HEK293 (cell line): Measurements from ENCODE around the gene PRKCA.
A peak's percentile ranks its signal among the peaks of the same experiment; 100 is the strongest.

Experiments used
- CTCF ChIA-PET: fragments of 350-600 bp; formaldehyde crosslinking; extraction: SDS; loops from one replicate; lab custom pipeline; 2021; ENCODE audit warnings: antibody characterized with exemption; lab: Yijun Ruan, JAX
- POLR2A ChIA-PET: fragments of 300-600 bp; formaldehyde crosslinking; extraction: SDS; loops from one replicate; lab custom pipeline; 2020; ENCODE audit warnings: antibody characterized with exemption, inconsistent platforms; lab: Yijun Ruan, JAX
- H3K27ac ChIP-seq: fragments of 200-500 bp; sonication (Bioruptor generic); 2 replicates; pipeline ENCODE4 v1.5.1; 2014; ENCODE audit warnings: low read depth, low read length, control low read depth, inconsistent platforms; ENCODE audit errors: extremely low read depth
- H3K36me3 ChIP-seq, 2 experiments: fragments of 200-500 bp in 1 of 2; sonication (Bioruptor generic) in 1 of 2; 1 replicate in 1 of 2; 2 replicates in 1 of 2; pipeline ENCODE4 v1.5.1; 2014 to 2017; ENCODE audit warnings: inconsistent platforms in 2 of 2, low read length in 2 of 2; ENCODE audit not compliant: control insufficient read depth in 2 of 2, insufficient read depth in 1 of 2
- H3K4me1 ChIP-seq: fragments of 200-500 bp; sonication (Bioruptor generic); 2 replicates; pipeline ENCODE4 v1.5.1; 2014; ENCODE audit warnings: mild to moderate bottlenecking, low read length, inconsistent platforms; ENCODE audit not compliant: control insufficient read depth, insufficient read depth
- H3K4me3 ChIP-seq: 2 replicates; pipeline ENCODE4 v1.5.1; 2011; ENCODE audit warnings: low read depth, mild to moderate bottlenecking, control low read depth, low read length, moderate library complexity
- H3K9me3 ChIP-seq: fragments of 200-500 bp; sonication (Bioruptor generic); 2 replicates; pipeline ENCODE4 v1.5.1; 2014; ENCODE audit warnings: low read depth, low read length, inconsistent platforms; ENCODE audit not compliant: control insufficient read depth, insufficient read depth
- IKZF3 ChIP-seq: fragments of 450-650 bp; IDR thresholded peaks from 2 replicates; pipeline ENCODE4 v1.5.0; 2018; ENCODE audit warnings: missing biosample characterization, mild to moderate bottlenecking, missing genetic modification characterization, moderate library complexity
- SP2 ChIP-seq: fragments of 450-650 bp; formaldehyde crosslinking; IDR thresholded peaks from 2 replicates; pipeline ENCODE4 v1.5.1; 2016; ENCODE audit warnings: missing biosample characterization, missing genetic modification characterization
- SP3 ChIP-seq: fragments of 450-650 bp; formaldehyde crosslinking; IDR thresholded peaks from 2 replicates; pipeline ENCODE4 v1.5.1; 2016; ENCODE audit warnings: missing biosample characterization, missing genetic modification characterization
- ZBTB1 ChIP-seq: fragments of 450-650 bp; formaldehyde crosslinking; IDR thresholded peaks from 2 replicates; pipeline ENCODE4 v1.5.1; 2016; ENCODE audit warnings: missing biosample characterization, missing genetic modification characterization
- ZBTB20 ChIP-seq: fragments of 450-650 bp; formaldehyde crosslinking; IDR thresholded peaks from 2 replicates; pipeline ENCODE4 v1.5.1; 2016; ENCODE audit warnings: missing biosample characterization, missing genetic modification characterization
- ZBTB21 ChIP-seq: fragments of 450-650 bp; formaldehyde crosslinking; IDR thresholded peaks from 2 replicates; pipeline ENCODE4 v1.5.1; 2017; ENCODE audit warnings: missing biosample characterization, missing genetic modification characterization
- ZNF114 ChIP-seq: fragments of 450-650 bp; formaldehyde crosslinking; IDR thresholded peaks from 2 replicates; pipeline ENCODE4 v1.5.0; 2017; ENCODE audit warnings: missing biosample characterization, missing genetic modification characterization
- ZNF146 ChIP-seq: fragments of 450-650 bp; formaldehyde crosslinking; IDR thresholded peaks from 2 replicates; pipeline ENCODE4 v1.5.1; 2016; ENCODE audit warnings: missing biosample characterization, missing genetic modification characterization
- ZNF18 ChIP-seq: fragments of 450-650 bp; formaldehyde crosslinking; IDR thresholded peaks from 2 replicates; pipeline ENCODE4 v1.5.1; 2016; ENCODE audit warnings: missing biosample characterization, missing genetic modification characterization
- ZNF501 ChIP-seq: fragments of 450-650 bp; formaldehyde crosslinking; IDR thresholded peaks from 2 replicates; pipeline ENCODE4 v1.5.1; 2016; ENCODE audit warnings: missing biosample characterization, missing genetic modification characterization
- ZNF530 ChIP-seq: fragments of 450-650 bp; formaldehyde crosslinking; IDR thresholded peaks from 2 replicates; pipeline ENCODE4 v1.5.1; 2016; ENCODE audit warnings: low read depth, missing biosample characterization, missing genetic modification characterization
- ZNF548 ChIP-seq: fragments of 450-650 bp; formaldehyde crosslinking; IDR thresholded peaks from 2 replicates; pipeline ENCODE4 v1.5.1; 2016; ENCODE audit warnings: missing biosample characterization, missing genetic modification characterization
- ZNF571 ChIP-seq: fragments of 450-650 bp; formaldehyde crosslinking; IDR thresholded peaks from 2 replicates; pipeline ENCODE4 v1.5.0; 2017; ENCODE audit warnings: missing biosample characterization, missing genetic modification characterization
- ZNF664 ChIP-seq: fragments of 450-650 bp; formaldehyde crosslinking; IDR thresholded peaks from 2 replicates; pipeline ENCODE4 v1.5.1; 2016; ENCODE audit warnings: missing biosample characterization, missing genetic modification characterization
- ZNF776 ChIP-seq: fragments of 450-650 bp; formaldehyde crosslinking; IDR thresholded peaks from 2 replicates; pipeline ENCODE4 v1.5.0; 2017; ENCODE audit warnings: missing biosample characterization, missing genetic modification characterization, borderline replicate concordance
- ZNF843 ChIP-seq: fragments of 450-650 bp; formaldehyde crosslinking; IDR thresholded peaks from 2 replicates; pipeline ENCODE4 v1.5.1; 2016; ENCODE audit warnings: missing biosample characterization, missing genetic modification characterization
- ZSCAN18 ChIP-seq: fragments of 450-650 bp; formaldehyde crosslinking; IDR thresholded peaks from 2 replicates; pipeline ENCODE4 v1.5.1; 2016; ENCODE audit warnings: missing biosample characterization, missing genetic modification characterization
- TF ChIP-seq, protein P1 (sequence below): fragments of 450-650 bp; formaldehyde crosslinking; IDR thresholded peaks from 2 replicates; pipeline ENCODE4 v1.5.1; 2017; ENCODE audit warnings: missing biosample characterization, mild to moderate bottlenecking, missing genetic modification characterization, moderate library complexity

Gene PRKCA

GRCh38 chr17:66508896-66509844, 206.8 kb downstream of the PRKCA start (continued):
- TF ChIP-seq ZNF501 (tag by site-specific recombination) (peak; percentile 50; the same call in 1 of the 2 replicates), ZNF571 (tag by site-specific recombination) (no peak), ZBTB21 (tag by site-specific recombination) (peak; percentile 83), ZBTB1 (0 out of 2 replicates have a peak, but pooled peaks have one; percentile 17)
- TF ChIP-seq, all 188 proteins: peak for 86

- CTCF ChIA-PET = interaction anchor here (1.2 kb wide), 1 partner anchor 57 kb away, joined by 3 read pairs; no protein-coding TSS in a partner anchor
- Histone ChIP-seq H3K4me1 (peaks cover 26% of the 10 kb centered on the region), H3K4me3 (no peak overlapping the region), H3K36me3 (no peaks in the 10 kb centered on the region), H3K9me3 (no peaks in the 10 kb centered on the region), H3K27ac (0 out of 2 replicates have a peak overlapping the region, but pooled peaks have one; percentile 50)
- TF ChIP-seq SP3 (tag by site-specific recombination) (no peak), ZNF776 (tag by site-specific recombination) (no peak), ZNF114 (tag by site-specific recombination) (no peak), ZNF664 (tag by site-specific recombination) (0 out of 2 replicates have a peak, but pooled peaks have one; percentile 3)
- TF ChIP-seq, protein P1, sequence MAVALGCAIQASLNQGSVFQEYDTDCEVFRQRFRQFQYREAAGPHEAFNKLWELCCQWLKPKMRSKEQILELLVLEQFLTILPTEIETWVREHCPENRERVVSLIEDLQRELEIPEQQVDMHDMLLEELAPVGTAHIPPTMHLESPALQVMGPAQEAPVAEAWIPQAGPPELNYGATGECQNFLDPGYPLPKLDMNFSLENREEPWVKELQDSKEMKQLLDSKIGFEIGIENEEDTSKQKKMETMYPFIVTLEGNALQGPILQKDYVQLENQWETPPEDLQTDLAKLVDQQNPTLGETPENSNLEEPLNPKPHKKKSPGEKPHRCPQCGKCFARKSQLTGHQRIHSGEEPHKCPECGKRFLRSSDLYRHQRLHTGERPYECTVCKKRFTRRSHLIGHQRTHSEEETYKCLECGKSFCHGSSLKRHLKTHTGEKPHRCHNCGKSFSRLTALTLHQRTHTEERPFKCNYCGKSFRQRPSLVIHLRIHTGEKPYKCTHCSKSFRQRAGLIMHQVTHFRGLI (tag by site-specific recombination) = no peak
- POLR2A ChIA-PET = no interaction called here
These were observed 207.5 kb downstream of the PRKCA start for GRCh38 chr17:66509926-66510325.

GRCh38 chr17:66511135-66511534, 208.7 kb downstream of the PRKCA start:
- Histone ChIP-seq H3K9me3 (no peaks in the 10 kb centered on the region), H3K4me1 (peaks cover 26% of the 10 kb centered on the region), H3K36me3 (no peaks in the 10 kb centered on the region), H3K4me3 (no peak overlapping the region), H3K27ac (no peak overlapping the region)
- ChIA-PET POLR2A (no interaction called here), CTCF (no interaction called here)
- no peak for TF ChIP-seq ZBTB20

DNA sequence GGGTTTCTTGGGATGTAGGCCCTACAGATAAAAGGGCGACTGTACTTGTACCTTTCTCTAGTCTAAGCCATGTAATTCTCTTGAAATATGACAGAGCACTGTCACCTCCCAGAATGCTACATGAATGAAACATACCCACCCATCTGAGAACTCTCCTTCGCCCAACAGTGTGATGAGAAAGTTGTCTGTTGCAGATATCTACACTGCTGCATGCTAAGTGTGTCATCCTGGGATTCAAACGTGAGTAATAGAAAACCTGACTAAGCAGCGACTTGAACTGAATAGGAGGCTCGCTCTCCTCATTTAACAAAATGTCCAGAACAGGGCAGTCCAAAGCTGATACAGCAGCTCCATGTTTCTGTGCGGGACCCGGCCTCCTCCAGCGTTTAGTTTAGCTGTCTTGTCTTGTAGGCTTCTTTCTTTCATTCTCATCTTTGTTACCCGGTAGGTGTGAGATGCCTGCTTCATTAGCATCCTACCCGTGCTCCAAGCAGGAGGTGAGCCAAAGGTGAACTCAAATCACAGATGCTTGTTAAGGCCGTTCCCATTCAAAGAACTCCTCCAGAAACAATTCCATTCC, 211.9 kb downstream of the PRKCA start:
- no peak overlapping the region for H3K27ac ChIP-seq
- ChIA-PET POLR2A (no interaction called here), CTCF (no interaction called here)
- no peaks in the 10 kb centered on the region for H3K36me3 ChIP-seq
- no peaks in the 10 kb centered on the region for H3K9me3 ChIP-seq
- peaks cover 7% of the 10 kb centered on the region for H3K4me1 ChIP-seq
- TF ChIP-seq IKZF3 (no peak), ZNF843 (no peak), SP2 (tag by site-specific recombination) (no peak), ZNF146 (no peak), ZNF530 (tag by site-specific recombination) (no peak), ZNF548 (no peak), ZSCAN18 (no peak), ZNF18 (tag by site-specific recombination) (no peak)
- H3K4me3 ChIP-seq = no peak overlapping the region
